HG02610 (cell line): ENCODE measurements around the gene ZMYM4.
"Not testable (repeated sequence)": the region's sequence is repeated elsewhere in the genome, so short reads cannot be mapped to it uniquely, and the experiment has no call there.

Experiments used
- ATAC-seq: cut with Tn5 transposase; IDR thresholded peaks from one replicate; pipeline ENCODE4 v1.9.1; 2021; ENCODE audit warnings: mild to moderate bottlenecking, moderate library complexity; ENCODE audit not compliant: unreplicated experiment

The ZMYM4 gene

GRCh38 chr1:35451125-35451528 is 182.6 kb downstream of the ZMYM4 start:
- no peak for ATAC-seq

GRCh38 chr1:35452106-35452774 is 183.7 kb downstream of the ZMYM4 start:
- ATAC-seq: no peak

- no peak for ATAC-seq
Observed at GRCh38 chr1:35453031-35453430, 184.5 kb downstream of the ZMYM4 start.

GRCh38 chr1:35454176-35454575 is 185.7 kb downstream of the ZMYM4 start:
- ATAC-seq: no peak

GRCh38 chr1:35454616-35455015 is 186.1 kb downstream of the ZMYM4 start:
- ATAC-seq: no peak

GRCh38 chr1:35460796-35461195 is 192.3 kb downstream of the ZMYM4 start:
- ATAC-seq: no peak

- peak; percentile 66 for ATAC-seq
Observed at GRCh38 chr1:35461966-35462651, 193.6 kb downstream of the ZMYM4 start.

GRCh38 chr1:35463232-35463631 is 194.7 kb downstream of the ZMYM4 start:
- no peak for ATAC-seq

GRCh38 chr1:35463749-35464148 is 195.2 kb downstream of the ZMYM4 start:
- ATAC-seq: not testable (repeated sequence)

- no peak for ATAC-seq
Observed at GRCh38 chr1:35466120-35466519, 197.6 kb downstream of the ZMYM4 start.

- no peak for ATAC-seq
Observed at GRCh38 chr1:35470977-35471613, 202.6 kb downstream of the ZMYM4 start.
